K562 (cell line): ENCODE data around the gene ZNF667. TPM values are rescaled to one million over a fixed set of nuclear protein-coding genes. Genes with fewer than 3 reads are reported as not detected.

ENCODE experiments used
- CAMTA2 ChIP-seq: fragments of 250-450 bp; sonication (Bioruptor Pico); conservative IDR thresholded peaks from 2 replicates; pipeline ENCODE4 v1.5.1; 2022
- CHD7 ChIP-seq: fragments of 200-600 bp; sonication (generic); IDR thresholded peaks from one replicate; pipeline ENCODE4 v1.6.1; 2012; ENCODE audit warnings: mild to moderate bottlenecking, low read depth, low read length, inconsistent platforms
- DMBX1 ChIP-seq: fragments of 250-450 bp; sonication (Bioruptor Pico); IDR thresholded peaks from 2 replicates; pipeline ENCODE4 v1.8.0; 2022; ENCODE audit warnings: inconsistent platforms, mild to moderate bottlenecking, moderate library complexity, borderline replicate concordance
- EP400 ChIP-seq: fragments of 450-650 bp; IDR thresholded peaks from 2 replicates; pipeline ENCODE4 v1.6.1; 2017; ENCODE audit warnings: antibody characterized with exemption, mild to moderate bottlenecking, moderate library complexity
- NR2C2 ChIP-seq, 2 experiments: fragments of 200-800 bp in 1 of 2; sonication (Bioruptor generic) in 1 of 2; sonication (generic) in 1 of 2; formaldehyde crosslinking in 1 of 2; IDR thresholded peaks; 2 replicates each; pipeline versions ENCODE4 v1.6.1 to v1.8.0; 2016 to 2022; ENCODE audit warnings: mild to moderate bottlenecking in 1 of 2, missing compliant biosample characterization in 1 of 2, missing genetic modification characterization in 1 of 2, missing genetic modification reagents in 1 of 2
- PREB ChIP-seq: sonication (generic); formaldehyde crosslinking; IDR thresholded peaks from 2 replicates; pipeline ENCODE4 v1.8.1; 2023; ENCODE audit warnings: mild to moderate bottlenecking, missing genetic modification reagents
- TOE1 ChIP-seq, 2 experiments: fragments of 450-650 bp in 1 of 2; sonication (generic) in 1 of 2; formaldehyde crosslinking in 1 of 2; IDR thresholded peaks; 2 replicates each; pipeline versions ENCODE4 v1.7.1 to v1.8.0; 2016 to 2022; ENCODE audit warnings: borderline replicate concordance in 2 of 2, mild to moderate bottlenecking in 2 of 2, antibody characterized with exemption in 1 of 2, inconsistent platforms in 1 of 2, low read depth in 1 of 2, missing genetic modification reagents in 1 of 2, moderate library complexity in 1 of 2
- ZBTB49 ChIP-seq: sonication (generic); formaldehyde crosslinking; IDR thresholded peaks from 2 replicates; pipeline ENCODE4 v1.8.0; 2022; ENCODE audit warnings: missing genetic modification reagents, mild to moderate bottlenecking, borderline replicate concordance
- polyA plus RNA-seq, 8 experiments: library from polyadenylated mRNA; depleted of rRNA in 4 of 8; stranded (reverse) in 5 of 8; unstranded in 3 of 8; fragments of >200 nt; fragmentation: Nextera tagmentation in 2 of 8; fragmentation: Illumina TruSeq in 1 of 8; extraction: Ambion mirVana in 2 of 8; extraction: Trizol in 1 of 8; gene quantifications; 2 replicates each; pipeline versions ENCODE4 v1.2.1 to v1.2.3, GENCODE V29; 2011 to 2014; ENCODE audit warnings: inconsistent platforms in 1 of 8, missing spikeins in 1 of 8
- total RNA-seq, 7 experiments: library from RNA; depleted of rRNA in 6 of 7; stranded (reverse); fragments of >200 nt in 6 of 7; fragmentation: Illumina TruSeq in 2 of 7; extraction: Trizol in 2 of 7; gene quantifications; 2 replicates each; pipeline versions ENCODE4 v1.2.1 to v1.2.3, GENCODE V29; 2011 to 2021; ENCODE audit warnings: low replicate concordance in 1 of 7

The ZNF667 gene
- total and polyA plus RNA-seq, 9 of the 15 experiments (the other 6 are each of a cell fraction or from before 2014, with no cell fraction given): not detected

GRCh38 chr19:56393119-56394012 lies 83.8 kb downstream of the ZNF667 start, which contains the start of gene ZNF582 (continued):
- TF ChIP-seq EP400 (peak; percentile 74), NR2C2 (CRISPR knock-in tag; IDR thresholded peaks at IDR 0.05) (no peak; the same call in 1 of the 2 replicates), NR2C2 (tag; IDR thresholded peaks at IDR 0.05) (peak; percentile 73; the same call in 1 of the 2 replicates), PREB (CRISPR knock-in tag) (no peak), ZBTB49 (CRISPR knock-in tag) (no peak), CHD7 (no peak), TOE1 (IDR thresholded peaks at IDR 0.05; ENCODE audit: borderline replicate concordance) (peak; percentile 50; the same call in 1 of the 2 replicates), TOE1 (CRISPR knock-in tag; IDR thresholded peaks at IDR 0.05; ENCODE audit: borderline replicate concordance, low read depth) (no peak), DMBX1 (CRISPR knock-in tag) (peak; percentile 72; the same call in 1 of the 2 replicates), CAMTA2 (no peak)
